OCI-LY1 (cell line): ENCODE measurements around the gene AKIRIN2.

Source experiments
- H2AFZ ChIP-seq: fragments of 200-600 bp; sonication (generic), shearing (Covaris generic); 2 replicates; pipeline ENCODE4 v1.6.0; 2014; ENCODE audit warnings: antibody characterized with exemption, mild to moderate bottlenecking, low read length
- H3F3A ChIP-seq: fragments of 200-600 bp; sonication (generic), shearing (Covaris generic); 2 replicates; pipeline ENCODE4 v1.6.0; 2014; ENCODE audit warnings: mild to moderate bottlenecking, antibody characterized with exemption, low read length, moderate library complexity; ENCODE audit not compliant: insufficient read depth
- H3K27ac ChIP-seq: fragments of 200-600 bp; sonication (generic); 2 replicates; pipeline ENCODE4 v1.5.1; 2014; ENCODE audit warnings: low read length, mixed run types, mild to moderate bottlenecking, low read depth; ENCODE audit not compliant: poor library complexity, severe bottlenecking
- H3K27me3 ChIP-seq: fragments of 200-600 bp; sonication (generic); 2 replicates; pipeline ENCODE4 v1.6.0; 2014; ENCODE audit warnings: antibody characterized with exemption, mild to moderate bottlenecking, low read length, moderate library complexity; ENCODE audit not compliant: insufficient read depth
- H3K36me3 ChIP-seq: fragments of 200-600 bp; sonication (generic); 2 replicates; pipeline ENCODE4 v1.6.1; 2014; ENCODE audit warnings: mild to moderate bottlenecking, antibody characterized with exemption, low read length, moderate library complexity, mixed read lengths; ENCODE audit not compliant: insufficient read depth
- H3K4me1 ChIP-seq: fragments of 200-600 bp; sonication (generic); 2 replicates; pipeline ENCODE4 v1.5.1; 2014; ENCODE audit warnings: mild to moderate bottlenecking, low read length, moderate library complexity; ENCODE audit not compliant: insufficient read depth, severe bottlenecking
- H3K4me2 ChIP-seq: fragments of 200-600 bp; sonication (generic), shearing (Covaris generic); 2 replicates; pipeline ENCODE4 v1.6.1; 2014; ENCODE audit warnings: low read length
- H3K4me3 ChIP-seq: fragments of 200-600 bp; sonication (generic); 2 replicates; pipeline ENCODE4 v1.5.1; 2014; ENCODE audit warnings: low read length, low read depth, mild to moderate bottlenecking, mixed read lengths; ENCODE audit not compliant: poor library complexity, severe bottlenecking
- H3K79me2 ChIP-seq: fragments of 200-600 bp; shearing (Covaris generic); 2 replicates; pipeline ENCODE4 v1.6.1; 2016; ENCODE audit warnings: mixed run types, low read length, mixed read lengths; ENCODE audit not compliant: insufficient read depth
- H3K9ac ChIP-seq: fragments of 200-600 bp; sonication (generic), shearing (Covaris generic); 2 replicates; pipeline ENCODE4 v1.6.1; 2014; ENCODE audit warnings: mild to moderate bottlenecking, low read length, mixed read lengths
- H3K9me2 ChIP-seq: fragments of 200-600 bp; sonication (generic), shearing (Covaris generic); 2 replicates; pipeline ENCODE4 v1.6.1; 2014; ENCODE audit warnings: low read depth, mild to moderate bottlenecking, low read length, mixed read lengths
- H3K9me3 ChIP-seq: fragments of 200-600 bp; shearing (Covaris generic); 2 replicates; pipeline ENCODE4 v1.6.1; 2014; ENCODE audit warnings: low read length, mixed read lengths
- H4K20me1 ChIP-seq: fragments of 200-600 bp; sonication (generic), shearing (Covaris generic); 2 replicates; pipeline ENCODE4 v1.6.0; 2016; ENCODE audit warnings: mild to moderate bottlenecking, low read length; ENCODE audit not compliant: insufficient read depth
- EZH2 ChIP-seq: fragments of 200-600 bp; sonication (generic), shearing (Covaris generic); IDR thresholded peaks from 2 replicates; pipeline ENCODE4 v1.8.0; 2017; ENCODE audit warnings: borderline replicate concordance, mixed run types, mild to moderate bottlenecking, antibody characterized with exemption, low read length, moderate library complexity, mixed read lengths
- TF ChIP-seq, protein P1 (sequence below): fragments of 200-600 bp; sonication (generic), shearing (Covaris generic); IDR thresholded peaks from 2 replicates; pipeline ENCODE4 v1.5.1; 2017; ENCODE audit warnings: mild to moderate bottlenecking, antibody characterized with exemption, low read length, moderate library complexity, mixed read lengths

The AKIRIN2 gene

DNA sequence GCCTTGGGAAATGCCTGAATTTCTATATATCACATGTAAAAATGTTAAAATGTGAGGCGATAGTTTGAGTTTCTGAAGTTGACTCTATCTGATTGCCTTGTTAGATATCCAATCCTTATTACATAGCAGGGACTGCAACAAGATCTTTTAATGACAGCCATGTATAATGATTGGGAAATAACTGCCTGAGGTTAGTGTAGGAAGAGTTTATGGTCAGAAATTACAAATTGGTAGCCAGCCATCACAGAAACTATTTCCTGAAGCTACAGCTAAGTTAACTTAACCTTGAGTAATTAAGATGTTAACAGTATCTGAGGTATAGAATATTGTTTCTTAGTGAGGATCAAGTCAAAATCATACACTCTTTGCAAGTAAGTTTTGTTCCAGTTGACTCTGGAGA, 41.0 kb downstream of the AKIRIN2 start:
- Histone ChIP-seq H3F3A (peaks cover 4% of the 10 kb centered on the region; the same call in 1 of the 2 replicates), H3K27me3 (no peaks in the 10 kb centered on the region), H3K9me3 (no peaks in the 10 kb centered on the region), H4K20me1 (no peaks in the 10 kb centered on the region), H3K4me3 (no peak overlapping the region), H3K36me3 (peaks cover 27% of the 10 kb centered on the region), H3K27ac (no peak overlapping the region), H3K9me2 (no peaks in the 10 kb centered on the region), H3K4me2 (no peak overlapping the region), H2AFZ (no peak overlapping the region), H3K9ac (no peak overlapping the region), H3K4me1 (peaks cover 9% of the 10 kb centered on the region), H3K79me2 (no peaks in the 10 kb centered on the region)
- TF ChIP-seq, protein P1, sequence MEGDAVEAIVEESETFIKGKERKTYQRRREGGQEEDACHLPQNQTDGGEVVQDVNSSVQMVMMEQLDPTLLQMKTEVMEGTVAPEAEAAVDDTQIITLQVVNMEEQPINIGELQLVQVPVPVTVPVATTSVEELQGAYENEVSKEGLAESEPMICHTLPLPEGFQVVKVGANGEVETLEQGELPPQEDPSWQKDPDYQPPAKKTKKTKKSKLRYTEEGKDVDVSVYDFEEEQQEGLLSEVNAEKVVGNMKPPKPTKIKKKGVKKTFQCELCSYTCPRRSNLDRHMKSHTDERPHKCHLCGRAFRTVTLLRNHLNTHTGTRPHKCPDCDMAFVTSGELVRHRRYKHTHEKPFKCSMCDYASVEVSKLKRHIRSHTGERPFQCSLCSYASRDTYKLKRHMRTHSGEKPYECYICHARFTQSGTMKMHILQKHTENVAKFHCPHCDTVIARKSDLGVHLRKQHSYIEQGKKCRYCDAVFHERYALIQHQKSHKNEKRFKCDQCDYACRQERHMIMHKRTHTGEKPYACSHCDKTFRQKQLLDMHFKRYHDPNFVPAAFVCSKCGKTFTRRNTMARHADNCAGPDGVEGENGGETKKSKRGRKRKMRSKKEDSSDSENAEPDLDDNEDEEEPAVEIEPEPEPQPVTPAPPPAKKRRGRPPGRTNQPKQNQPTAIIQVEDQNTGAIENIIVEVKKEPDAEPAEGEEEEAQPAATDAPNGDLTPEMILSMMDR: no peak
- no peak for TF ChIP-seq EZH2

DNA sequence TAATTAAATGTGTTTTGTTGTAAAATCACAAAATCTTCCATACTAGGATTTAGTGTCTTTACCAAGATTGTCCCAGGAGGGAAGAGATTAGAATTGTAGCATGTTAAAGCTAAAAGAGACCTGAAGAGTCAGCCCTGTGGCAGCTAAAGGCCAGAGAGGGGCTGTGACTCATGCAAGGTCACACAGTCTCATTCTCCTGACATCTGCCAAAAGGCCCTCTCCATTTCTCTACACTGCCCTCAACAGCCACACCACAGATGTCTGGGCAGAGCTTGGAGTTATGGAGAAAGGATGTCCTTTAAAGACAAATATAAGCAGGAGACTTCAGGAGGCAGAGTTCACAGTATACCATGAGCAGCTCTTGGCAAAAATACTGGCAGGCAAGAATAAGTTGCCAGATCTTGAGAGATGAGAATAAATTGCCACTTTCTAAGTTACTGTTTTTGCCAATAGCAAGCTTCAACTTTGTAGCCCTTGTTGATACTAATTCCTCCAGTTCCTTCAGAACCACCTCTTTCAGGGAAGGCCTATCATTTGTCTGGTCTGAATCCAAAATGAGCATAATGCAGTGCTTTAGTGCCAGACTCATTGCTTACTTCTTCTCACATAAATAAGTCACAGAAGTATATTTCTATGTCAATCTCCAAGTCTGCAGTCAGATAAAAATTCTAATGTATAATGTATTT, 41.7 kb downstream of the AKIRIN2 start:
- Histone ChIP-seq H3F3A (peaks cover 3% of the 10 kb centered on the region; the same call in 1 of the 2 replicates), H4K20me1 (no peaks in the 10 kb centered on the region), H3K79me2 (no peaks in the 10 kb centered on the region), H2AFZ (no peak overlapping the region), H3K9ac (no peak overlapping the region), H3K4me1 (peaks cover 9% of the 10 kb centered on the region), H3K36me3 (peaks cover 24% of the 10 kb centered on the region), H3K9me3 (no peaks in the 10 kb centered on the region), H3K27ac (no peak overlapping the region), H3K27me3 (no peaks in the 10 kb centered on the region), H3K9me2 (no peaks in the 10 kb centered on the region), H3K4me3 (no peak overlapping the region), H3K4me2 (no peak overlapping the region)
- TF ChIP-seq, protein P1: no peak
- no peak for TF ChIP-seq EZH2

DNA sequence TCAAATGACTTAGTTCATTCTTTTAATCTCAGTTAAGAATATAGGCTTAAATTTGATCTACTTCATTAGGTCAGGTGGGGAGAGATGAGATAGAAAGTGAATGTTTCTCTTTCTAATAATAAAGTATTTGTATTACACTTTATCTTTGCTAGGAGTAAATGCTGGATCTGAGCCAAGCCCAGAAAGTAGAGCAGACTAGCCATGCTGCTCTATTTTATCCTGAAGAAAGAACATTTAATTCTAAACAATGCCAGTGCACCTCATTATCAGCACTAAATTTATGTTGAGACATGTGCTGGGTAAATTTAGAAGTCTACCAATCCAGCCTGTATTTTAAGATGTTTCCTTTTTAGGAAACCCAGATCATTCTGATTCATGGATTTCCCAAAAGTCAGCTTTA, 43.5 kb downstream of the AKIRIN2 start:
- Histone ChIP-seq H3K79me2 (no peaks in the 10 kb centered on the region), H3K36me3 (peaks cover 39% of the 10 kb centered on the region)

More for the DNA sequence above, 43.5 kb downstream of the AKIRIN2 start:
- Histone ChIP-seq H3K4me3 (no peak overlapping the region), H3K9me3 (no peaks in the 10 kb centered on the region), H3K27me3 (no peaks in the 10 kb centered on the region), H3K27ac (no peak overlapping the region), H3K9ac (no peak overlapping the region), H3K9me2 (no peaks in the 10 kb centered on the region), H3K4me1 (peaks cover 9% of the 10 kb centered on the region), H3K4me2 (no peak overlapping the region), H3F3A (no peaks in the 10 kb centered on the region), H4K20me1 (no peaks in the 10 kb centered on the region), H2AFZ (no peak overlapping the region)
- no peak for TF ChIP-seq EZH2
- TF ChIP-seq, protein P1: no peak
